ENCODE measurements around the gene NCS1.

DNA sequence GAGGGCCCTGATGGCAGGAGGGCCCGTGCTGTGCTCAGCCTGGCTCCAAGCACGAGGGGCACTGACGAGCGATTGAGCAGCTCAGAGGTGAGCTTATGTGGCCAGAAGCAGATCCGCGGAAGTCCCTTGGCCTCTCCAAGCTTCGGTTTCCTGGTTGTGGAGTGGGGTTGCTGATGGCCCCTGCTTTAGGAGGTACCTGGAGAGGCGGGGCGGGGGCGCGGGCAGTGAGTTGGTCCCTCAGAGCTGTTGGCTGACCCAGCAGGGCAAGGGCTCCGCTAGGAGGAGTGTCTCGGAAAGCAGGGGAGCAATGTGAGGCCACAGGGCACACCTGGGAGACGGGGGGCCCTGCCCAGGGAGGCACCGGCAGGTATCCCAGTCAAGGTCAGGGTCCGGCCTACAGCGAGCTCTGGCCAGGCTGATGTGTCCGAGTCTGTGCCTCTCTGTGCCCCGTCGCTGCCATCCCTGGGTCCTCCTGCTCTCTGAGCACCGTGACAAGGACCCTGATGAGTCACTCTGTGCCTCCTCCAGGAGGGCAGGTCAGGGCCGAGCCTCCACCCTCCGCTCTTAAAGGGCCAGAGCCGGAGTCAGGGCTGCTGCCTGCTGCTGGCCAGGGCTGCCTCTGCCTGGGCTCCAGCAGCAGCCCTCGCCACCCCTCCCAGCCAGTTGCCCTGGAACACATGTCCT is 14.8 kb downstream of the NCS1 start:
- TF ChIP-seq, protein P1, sequence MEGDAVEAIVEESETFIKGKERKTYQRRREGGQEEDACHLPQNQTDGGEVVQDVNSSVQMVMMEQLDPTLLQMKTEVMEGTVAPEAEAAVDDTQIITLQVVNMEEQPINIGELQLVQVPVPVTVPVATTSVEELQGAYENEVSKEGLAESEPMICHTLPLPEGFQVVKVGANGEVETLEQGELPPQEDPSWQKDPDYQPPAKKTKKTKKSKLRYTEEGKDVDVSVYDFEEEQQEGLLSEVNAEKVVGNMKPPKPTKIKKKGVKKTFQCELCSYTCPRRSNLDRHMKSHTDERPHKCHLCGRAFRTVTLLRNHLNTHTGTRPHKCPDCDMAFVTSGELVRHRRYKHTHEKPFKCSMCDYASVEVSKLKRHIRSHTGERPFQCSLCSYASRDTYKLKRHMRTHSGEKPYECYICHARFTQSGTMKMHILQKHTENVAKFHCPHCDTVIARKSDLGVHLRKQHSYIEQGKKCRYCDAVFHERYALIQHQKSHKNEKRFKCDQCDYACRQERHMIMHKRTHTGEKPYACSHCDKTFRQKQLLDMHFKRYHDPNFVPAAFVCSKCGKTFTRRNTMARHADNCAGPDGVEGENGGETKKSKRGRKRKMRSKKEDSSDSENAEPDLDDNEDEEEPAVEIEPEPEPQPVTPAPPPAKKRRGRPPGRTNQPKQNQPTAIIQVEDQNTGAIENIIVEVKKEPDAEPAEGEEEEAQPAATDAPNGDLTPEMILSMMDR (IDR thresholded peaks at IDR 0.05), result no peak
- no peak for TF ChIP-seq POLR2A (IDR thresholded peaks at IDR 0.05; ENCODE audit: low read depth)
- TF ChIP-seq POLR2AphosphoS5 (IDR thresholded peaks at IDR 0.05), result peak; percentile 86 to 94

Data from esophagus muscularis mucosa (tissue), 3 donors.